ENCODE data around the gene PPP1R15A.
"Not testable (repeated sequence)": the region's sequence is repeated elsewhere in the genome, so short reads cannot be mapped to it uniquely, and the experiment has no call there.

The PPP1R15A gene
- long read RNA-seq, donor 1, transcript PPP1R15A-202 (1 exons, 1,725 nt): minor isoform, 6 of 46 reads
- long read RNA-seq, donor 1, transcript PPP1R15A-201 (3 exons, 2,378 nt): major isoform, 11 of 46 reads
- long read RNA-seq, donor 1, partial matches to known transcripts: 29 of 46 reads
- long read RNA-seq, donor 1, other reads (novel, unspliced or antisense): 0 of 46 reads
- long read RNA-seq, donor 2, partial matches to known transcripts: 20 of 26 reads
- long read RNA-seq, donor 2, other reads (novel, unspliced or antisense): 0 of 26 reads
- long read RNA-seq, donor 3, partial matches to known transcripts: 20 of 26 reads
- long read RNA-seq, donor 3, other reads (novel, unspliced or antisense): 0 of 26 reads
- long read RNA-seq, donor 4, transcript PPP1R15A-202 (1 exons, 1,725 nt): major isoform, 12 of 36 reads
- long read RNA-seq, donor 4, partial matches to known transcripts: 21 of 36 reads
- long read RNA-seq, donor 4, other reads (novel, unspliced or antisense): 0 of 36 reads
- long read RNA-seq, donor 5, transcript PPP1R15A-201 (3 exons, 2,378 nt): major isoform, 11 of 32 reads
- long read RNA-seq, donor 5, partial matches to known transcripts: 17 of 32 reads
- long read RNA-seq, donor 5, other reads (novel, unspliced or antisense): 0 of 32 reads
- long read RNA-seq, donor 6, transcript PPP1R15A-201 (3 exons, 2,378 nt): major isoform, 9 of 66 reads
- long read RNA-seq, donor 6, transcript PPP1R15A-202 (1 exons, 1,725 nt): minor isoform, 5 of 66 reads
- long read RNA-seq, donor 6, partial matches to known transcripts: 52 of 66 reads
- long read RNA-seq, donor 6, other reads (novel, unspliced or antisense): 0 of 66 reads
- long read RNA-seq, donor 7, transcript PPP1R15A-201 (3 exons, 2,378 nt): minor isoform, 6 of 84 reads
- long read RNA-seq, donor 7, transcript PPP1R15A-202 (1 exons, 1,725 nt): major isoform, 15 of 84 reads
- long read RNA-seq, donor 7, partial matches to known transcripts: 63 of 84 reads
- long read RNA-seq, donor 7, other reads (novel, unspliced or antisense): 0 of 84 reads
- long read RNA-seq, donor 8, transcript PPP1R15A-202 (1 exons, 1,725 nt): major isoform, 7 of 37 reads
- long read RNA-seq, donor 8, partial matches to known transcripts: 28 of 37 reads
- long read RNA-seq, donor 8, other reads (novel, unspliced or antisense): 0 of 37 reads

- peak; percentile 89 for DNase-seq
Measured at GRCh38 chr19:48872182-48872883, at the start of gene PPP1R15A. Gene PPP1R15A (plus strand): TSS chr19:48872421. CDS start chr19:48873234, 813 bp downstream.

GRCh38 chr19:48822514-48822913 lies 49.7 kb upstream of the PPP1R15A start:
- no peak for DNase-seq

- DNase-seq: no peak
Measured at GRCh38 chr19:48826606-48827020, 45.6 kb upstream of the PPP1R15A start.

- no peak for DNase-seq
Measured at GRCh38 chr19:48830088-48830487, 42.1 kb upstream of the PPP1R15A start.

GRCh38 chr19:48830965-48831364 lies 41.3 kb upstream of the PPP1R15A start:
- DNase-seq: no peak

GRCh38 chr19:48833049-48833448 lies 39.2 kb upstream of the PPP1R15A start:
- DNase-seq: no peak

GRCh38 chr19:48833977-48834376 lies 38.2 kb upstream of the PPP1R15A start:
- no peak for DNase-seq

GRCh38 chr19:48835734-48836088 lies 36.5 kb upstream of the PPP1R15A start:
- peak; percentile 79 for DNase-seq

- DNase-seq: peak; percentile 76
Measured at GRCh38 chr19:48836089-48837017, 35.9 kb upstream of the PPP1R15A start, which contains the start of gene HSD17B14. Gene HSD17B14 (minus strand): TSS chr19:48836491. CDS start chr19:48836411, 80 bp downstream.

- DNase-seq: peak; percentile 76
Measured at GRCh38 chr19:48837051-48837524, 35.1 kb upstream of the PPP1R15A start.

- no peak for DNase-seq
Measured at GRCh38 chr19:48837687-48838086, 34.5 kb upstream of the PPP1R15A start.

GRCh38 chr19:48841047-48841446 lies 31.2 kb upstream of the PPP1R15A start:
- DNase-seq: no peak

- DNase-seq: no peak
Measured at GRCh38 chr19:48841571-48841970, 30.6 kb upstream of the PPP1R15A start.

- peak; percentile 66 for DNase-seq
Measured at GRCh38 chr19:48842789-48843162, 29.4 kb upstream of the PPP1R15A start.

GRCh38 chr19:48844472-48844871 lies 27.7 kb upstream of the PPP1R15A start:
- DNase-seq: no peak

- DNase-seq: no peak
Measured at GRCh38 chr19:48845384-48845783, 26.8 kb upstream of the PPP1R15A start.

GRCh38 chr19:48846659-48847058 lies 25.6 kb upstream of the PPP1R15A start:
- not testable (repeated sequence) for DNase-seq

GRCh38 chr19:48852292-48852691 lies 19.9 kb upstream of the PPP1R15A start:
- no peak for DNase-seq

- no peak for DNase-seq
Measured at GRCh38 chr19:48853483-48853882, 18.7 kb upstream of the PPP1R15A start.

- DNase-seq: no peak
Measured at GRCh38 chr19:48854103-48854502, 18.1 kb upstream of the PPP1R15A start.

GRCh38 chr19:48856921-48857320 lies 15.3 kb upstream of the PPP1R15A start:
- no peak for DNase-seq

Data from right kidney (tissue), 9 donors.